HG02970 (cell line): ENCODE measurements around the gene MDFIC.
A peak's percentile ranks its signal among the peaks of the same experiment; 100 is the strongest.

Experiments used
- ATAC-seq: cut with Tn5 transposase; IDR thresholded peaks from one replicate; pipeline ENCODE4 v1.9.1; 2021; ENCODE audit warnings: mild to moderate bottlenecking, moderate library complexity, moderate number of reproducible peaks; ENCODE audit not compliant: unreplicated experiment, low FRiP score

MDFIC gene

GRCh38 chr7:114924038-114924712 lies 2.3 kb downstream of the MDFIC start:
- no peak for ATAC-seq

- ATAC-seq, result no peak
These were observed 3.5 kb downstream of the MDFIC start for GRCh38 chr7:114925434-114925833.

- no peak for ATAC-seq
These were observed 6.2 kb downstream of the MDFIC start for GRCh38 chr7:114928060-114928459.

GRCh38 chr7:114929570-114929969 lies 7.7 kb downstream of the MDFIC start:
- ATAC-seq, result no peak

- ATAC-seq, result no peak
These were observed 8.3 kb downstream of the MDFIC start for GRCh38 chr7:114930107-114930661.

- peak; percentile 43 for ATAC-seq
These were observed 9.1 kb downstream of the MDFIC start for GRCh38 chr7:114930829-114931655.

- peak; percentile 70 for ATAC-seq
These were observed 9.7 kb downstream of the MDFIC start for GRCh38 chr7:114931656-114932011.

- ATAC-seq, result no peak
These were observed 11.1 kb downstream of the MDFIC start for GRCh38 chr7:114932991-114933390.

- ATAC-seq, result no peak
These were observed 11.8 kb downstream of the MDFIC start for GRCh38 chr7:114933658-114934057.

GRCh38 chr7:114934086-114934485 lies 12.2 kb downstream of the MDFIC start:
- ATAC-seq, result no peak

GRCh38 chr7:114934713-114935112 lies 12.8 kb downstream of the MDFIC start:
- ATAC-seq, result no peak

GRCh38 chr7:114936471-114936870 lies 14.6 kb downstream of the MDFIC start:
- ATAC-seq, result no peak

GRCh38 chr7:114937446-114937845 lies 15.6 kb downstream of the MDFIC start:
- no peak for ATAC-seq

- no peak for ATAC-seq
These were observed 16.9 kb downstream of the MDFIC start for GRCh38 chr7:114938785-114939184.

- no peak for ATAC-seq
These were observed 17.7 kb downstream of the MDFIC start for GRCh38 chr7:114939484-114940097.

GRCh38 chr7:114940220-114940619 lies 18.3 kb downstream of the MDFIC start:
- ATAC-seq, result no peak

- no peak for ATAC-seq
These were observed 19.8 kb downstream of the MDFIC start for GRCh38 chr7:114941692-114942091.

GRCh38 chr7:114942446-114943175 lies 20.7 kb downstream of the MDFIC start:
- ATAC-seq, result peak; percentile 52

GRCh38 chr7:114943530-114943929 lies 21.6 kb downstream of the MDFIC start:
- ATAC-seq, result no peak

GRCh38 chr7:114943953-114944744 lies 22.3 kb downstream of the MDFIC start:
- ATAC-seq, result no peak
